Panc1 (cell line): Measurements from ENCODE around the gene HPS5.
"Not testable (repeated sequence)": the region's sequence is repeated elsewhere in the genome, so short reads cannot be mapped to it uniquely, and the experiment has no call there.

ENCODE experiments used
- POLR2AphosphoS5 ChIP-seq: IDR thresholded peaks from 2 replicates; pipeline ENCODE4 v1.6.1; 2012; ENCODE audit warnings: mild to moderate bottlenecking, low read depth, low read length, moderate library complexity
- TCF7L2 ChIP-seq: IDR thresholded peaks from 2 replicates; pipeline ENCODE4 v1.6.1; 2011; ENCODE audit warnings: mild to moderate bottlenecking, low read depth, low read length, inconsistent platforms
- TF ChIP-seq, protein P1 (sequence below): fragments of 450-650 bp; IDR thresholded peaks from 2 replicates; pipeline ENCODE4 v1.5.1; 2017; ENCODE audit warnings: mild to moderate bottlenecking
- TF ChIP-seq, protein P2 (sequence below), 2 experiments: IDR thresholded peaks; 2 replicates each; pipeline ENCODE4 v1.6.1; 2011 to 2012; ENCODE audit warnings: low read depth in 2 of 2, control low read depth in 1 of 2, low read length in 1 of 2, mild to moderate bottlenecking in 1 of 2, moderate library complexity in 1 of 2; ENCODE audit not compliant: insufficient read depth in 1 of 2

DNA sequence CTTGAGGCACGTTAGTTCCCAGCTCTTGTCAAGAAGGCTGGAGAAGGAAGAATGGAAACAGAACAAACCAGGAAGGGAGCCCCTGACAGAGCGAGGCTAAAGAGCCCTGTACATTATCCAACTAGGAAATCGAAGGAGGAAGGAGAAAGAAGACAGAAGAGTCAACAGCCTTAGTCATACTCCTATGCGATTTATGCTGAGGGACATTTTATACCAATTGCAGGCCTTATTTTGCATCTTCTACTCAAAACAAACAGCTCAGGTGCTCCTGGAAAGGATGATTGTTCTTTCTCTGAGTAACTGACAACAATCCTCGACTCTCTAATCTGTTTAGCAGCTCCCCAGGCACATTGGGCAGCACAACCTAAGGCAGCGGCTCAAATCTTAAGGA, 74.8 kb downstream of the HPS5 start:
- not testable (repeated sequence) for TF ChIP-seq POLR2AphosphoS5, TCF7L2
- TF ChIP-seq, protein P1, sequence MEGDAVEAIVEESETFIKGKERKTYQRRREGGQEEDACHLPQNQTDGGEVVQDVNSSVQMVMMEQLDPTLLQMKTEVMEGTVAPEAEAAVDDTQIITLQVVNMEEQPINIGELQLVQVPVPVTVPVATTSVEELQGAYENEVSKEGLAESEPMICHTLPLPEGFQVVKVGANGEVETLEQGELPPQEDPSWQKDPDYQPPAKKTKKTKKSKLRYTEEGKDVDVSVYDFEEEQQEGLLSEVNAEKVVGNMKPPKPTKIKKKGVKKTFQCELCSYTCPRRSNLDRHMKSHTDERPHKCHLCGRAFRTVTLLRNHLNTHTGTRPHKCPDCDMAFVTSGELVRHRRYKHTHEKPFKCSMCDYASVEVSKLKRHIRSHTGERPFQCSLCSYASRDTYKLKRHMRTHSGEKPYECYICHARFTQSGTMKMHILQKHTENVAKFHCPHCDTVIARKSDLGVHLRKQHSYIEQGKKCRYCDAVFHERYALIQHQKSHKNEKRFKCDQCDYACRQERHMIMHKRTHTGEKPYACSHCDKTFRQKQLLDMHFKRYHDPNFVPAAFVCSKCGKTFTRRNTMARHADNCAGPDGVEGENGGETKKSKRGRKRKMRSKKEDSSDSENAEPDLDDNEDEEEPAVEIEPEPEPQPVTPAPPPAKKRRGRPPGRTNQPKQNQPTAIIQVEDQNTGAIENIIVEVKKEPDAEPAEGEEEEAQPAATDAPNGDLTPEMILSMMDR = not testable (repeated sequence)
- TF ChIP-seq, protein P2, sequence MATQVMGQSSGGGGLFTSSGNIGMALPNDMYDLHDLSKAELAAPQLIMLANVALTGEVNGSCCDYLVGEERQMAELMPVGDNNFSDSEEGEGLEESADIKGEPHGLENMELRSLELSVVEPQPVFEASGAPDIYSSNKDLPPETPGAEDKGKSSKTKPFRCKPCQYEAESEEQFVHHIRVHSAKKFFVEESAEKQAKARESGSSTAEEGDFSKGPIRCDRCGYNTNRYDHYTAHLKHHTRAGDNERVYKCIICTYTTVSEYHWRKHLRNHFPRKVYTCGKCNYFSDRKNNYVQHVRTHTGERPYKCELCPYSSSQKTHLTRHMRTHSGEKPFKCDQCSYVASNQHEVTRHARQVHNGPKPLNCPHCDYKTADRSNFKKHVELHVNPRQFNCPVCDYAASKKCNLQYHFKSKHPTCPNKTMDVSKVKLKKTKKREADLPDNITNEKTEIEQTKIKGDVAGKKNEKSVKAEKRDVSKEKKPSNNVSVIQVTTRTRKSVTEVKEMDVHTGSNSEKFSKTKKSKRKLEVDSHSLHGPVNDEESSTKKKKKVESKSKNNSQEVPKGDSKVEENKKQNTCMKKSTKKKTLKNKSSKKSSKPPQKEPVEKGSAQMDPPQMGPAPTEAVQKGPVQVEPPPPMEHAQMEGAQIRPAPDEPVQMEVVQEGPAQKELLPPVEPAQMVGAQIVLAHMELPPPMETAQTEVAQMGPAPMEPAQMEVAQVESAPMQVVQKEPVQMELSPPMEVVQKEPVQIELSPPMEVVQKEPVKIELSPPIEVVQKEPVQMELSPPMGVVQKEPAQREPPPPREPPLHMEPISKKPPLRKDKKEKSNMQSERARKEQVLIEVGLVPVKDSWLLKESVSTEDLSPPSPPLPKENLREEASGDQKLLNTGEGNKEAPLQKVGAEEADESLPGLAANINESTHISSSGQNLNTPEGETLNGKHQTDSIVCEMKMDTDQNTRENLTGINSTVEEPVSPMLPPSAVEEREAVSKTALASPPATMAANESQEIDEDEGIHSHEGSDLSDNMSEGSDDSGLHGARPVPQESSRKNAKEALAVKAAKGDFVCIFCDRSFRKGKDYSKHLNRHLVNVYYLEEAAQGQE (IDR thresholded peaks at IDR 0.05; ENCODE audit: insufficient read depth in 1 of 2, low read depth in 2 of 2, low read length in 1 of 2) = not testable (repeated sequence)
